ENCODE data around the gene SP110. TPM values are rescaled to one million over a fixed set of nuclear protein-coding genes. Genes with fewer than 3 reads are reported as not detected.

Gene SP110
- total RNA-seq, 1 experiment from 2014 or later = 60.6 TPM

DNA sequence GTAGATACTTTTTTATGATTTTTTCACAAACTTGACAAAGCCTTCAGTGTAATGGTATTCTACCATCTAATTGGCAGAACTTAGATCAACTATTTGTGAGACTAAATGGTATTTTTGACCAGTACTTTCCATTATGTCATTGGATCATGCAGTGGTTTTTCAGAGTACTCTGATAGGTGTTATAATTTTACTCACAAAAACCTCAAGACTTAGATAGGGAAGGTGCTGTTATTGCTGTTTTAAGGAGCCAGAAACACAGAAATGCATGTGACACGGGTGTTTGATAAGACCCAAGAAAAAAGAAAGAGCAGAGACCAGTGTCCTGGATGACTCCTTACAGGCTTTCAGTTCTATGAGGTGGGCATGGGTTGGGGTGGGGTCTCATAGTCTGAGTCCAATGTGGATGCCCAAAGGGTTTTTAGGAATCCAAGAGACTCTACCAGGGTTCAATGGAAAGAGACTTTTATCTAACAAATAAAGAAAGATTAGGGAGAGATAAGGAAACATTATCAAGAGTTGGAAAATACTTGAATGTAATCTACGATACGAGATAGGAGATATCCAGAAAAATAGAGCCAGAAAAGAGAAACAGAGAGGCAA, 37.0 kb upstream of the SP110 start:
- Histone ChIP-seq H3K36me3 (ENCODE audit: insufficient read depth, low read length) (no peaks in the 10 kb centered on the region), H3K4me3 (ENCODE audit: low read length) (no peak overlapping the region), H3K4me2 (ENCODE audit: low read depth, low read length, poor library complexity, severe bottlenecking) (no peak overlapping the region), H3K9me3 (ENCODE audit: low read length) (no peaks in the 10 kb centered on the region), H3K27ac (ENCODE audit: low read length) (no peak overlapping the region), H3K27me3 (ENCODE audit: low read length) (no peaks in the 10 kb centered on the region), H2AFZ (ENCODE audit: low read length) (no peak overlapping the region), H3K9me2 (replicated peaks; ENCODE audit: insufficient read depth, low read length) (no peaks in the 10 kb centered on the region), H3K4me1 (ENCODE audit: low read length) (no peaks in the 10 kb centered on the region), H3K9ac (ENCODE audit: low read length) (no peak overlapping the region), H3K79me2 (ENCODE audit: low read length) (no peaks in the 10 kb centered on the region), H4K20me1 (ENCODE audit: insufficient read depth, low read depth, low read length) (no peaks in the 10 kb centered on the region)
- no peak for DNase-seq

DNA sequence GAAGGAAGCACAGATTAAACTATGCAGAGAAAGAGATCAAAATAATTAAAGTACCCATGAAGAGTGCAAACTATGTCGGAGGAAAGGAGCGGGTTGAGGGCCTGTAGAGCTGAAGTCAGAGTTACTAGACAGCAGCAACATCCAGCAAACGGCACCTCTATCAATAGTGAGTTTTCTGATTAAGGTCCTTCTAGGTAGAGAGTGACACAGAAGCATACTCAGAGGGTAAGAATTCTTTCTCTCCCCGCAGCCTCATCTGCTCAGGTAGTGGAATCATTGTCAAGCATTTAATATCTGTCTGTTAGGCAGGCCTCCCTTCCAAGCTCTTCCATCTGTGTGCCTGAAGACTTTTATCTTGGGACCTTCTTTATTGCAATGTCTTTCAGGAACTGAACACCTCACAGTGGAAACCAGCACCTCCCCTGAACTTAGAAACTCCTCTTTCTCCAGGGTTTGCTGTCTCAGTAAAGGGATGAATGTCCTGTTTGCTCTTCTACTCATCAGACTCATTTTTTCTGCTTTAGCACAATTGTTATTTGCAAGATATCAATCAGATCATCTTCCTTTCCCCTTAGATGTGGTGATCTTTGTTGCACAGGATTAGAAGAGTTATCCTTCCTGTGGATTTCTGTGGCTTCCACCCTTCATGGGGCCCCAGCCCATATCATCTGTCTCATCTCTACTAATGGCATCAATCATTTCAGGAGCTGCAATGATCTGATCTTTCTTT, 34.5 kb upstream of the SP110 start:
- Histone ChIP-seq H3K9ac (ENCODE audit: low read length) (no peak overlapping the region), H3K9me2 (replicated peaks; ENCODE audit: insufficient read depth, low read length) (no peaks in the 10 kb centered on the region), H2AFZ (ENCODE audit: low read length) (no peak overlapping the region), H3K4me3 (ENCODE audit: low read length) (no peak overlapping the region), H4K20me1 (ENCODE audit: insufficient read depth, low read depth, low read length) (no peaks in the 10 kb centered on the region), H3K4me1 (ENCODE audit: low read length) (no peaks in the 10 kb centered on the region), H3K36me3 (ENCODE audit: insufficient read depth, low read length) (no peaks in the 10 kb centered on the region), H3K4me2 (ENCODE audit: low read depth, low read length, poor library complexity, severe bottlenecking) (no peak overlapping the region), H3K9me3 (ENCODE audit: low read length) (no peaks in the 10 kb centered on the region), H3K27ac (ENCODE audit: low read length) (no peak overlapping the region), H3K79me2 (ENCODE audit: low read length) (no peaks in the 10 kb centered on the region), H3K27me3 (ENCODE audit: low read length) (no peaks in the 10 kb centered on the region)
- DNase-seq = no peak

DNA sequence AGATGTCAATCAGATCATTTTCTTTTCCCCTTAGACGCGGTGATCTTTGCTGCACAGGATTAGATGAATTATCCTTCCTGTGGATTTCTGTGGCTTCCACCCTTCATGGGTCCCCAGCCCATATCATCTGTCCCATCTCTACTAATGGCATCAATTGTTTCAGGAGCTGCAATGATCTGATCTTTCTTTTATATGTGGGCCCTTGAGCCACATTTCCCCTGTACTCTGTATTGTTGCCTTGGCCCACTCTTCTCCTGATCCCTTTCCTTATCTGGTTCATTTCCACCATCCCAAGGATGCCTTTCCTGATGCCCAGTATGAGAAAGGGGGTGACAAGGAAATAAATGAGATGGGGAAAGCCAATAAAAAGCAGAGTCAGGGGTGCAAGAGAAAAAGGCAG, 30.4 kb upstream of the SP110 start:
- H3K27me3 ChIP-seq (ENCODE audit: low read length) = no peaks in the 10 kb centered on the region
- H3K36me3 ChIP-seq (ENCODE audit: insufficient read depth, low read length) = no peaks in the 10 kb centered on the region
- H3K9ac ChIP-seq (ENCODE audit: low read length) = no peak overlapping the region
- no peak overlapping the region for H3K4me3 ChIP-seq (ENCODE audit: low read length)
- no peak overlapping the region for H2AFZ ChIP-seq (ENCODE audit: low read length)
- H3K4me2 ChIP-seq (ENCODE audit: low read depth, low read length, poor library complexity, severe bottlenecking) = no peak overlapping the region
- no peaks in the 10 kb centered on the region for H3K4me1 ChIP-seq (ENCODE audit: low read length)
- no peaks in the 10 kb centered on the region for H3K9me3 ChIP-seq (ENCODE audit: low read length)
- no peak overlapping the region for H3K27ac ChIP-seq (ENCODE audit: low read length)
- DNase-seq = no peak
- no peaks in the 10 kb centered on the region for H4K20me1 ChIP-seq (ENCODE audit: insufficient read depth, low read depth, low read length)
- H3K79me2 ChIP-seq (ENCODE audit: low read length) = no peaks in the 10 kb centered on the region
- no peaks in the 10 kb centered on the region for H3K9me2 ChIP-seq (replicated peaks; ENCODE audit: insufficient read depth, low read length)

DNA sequence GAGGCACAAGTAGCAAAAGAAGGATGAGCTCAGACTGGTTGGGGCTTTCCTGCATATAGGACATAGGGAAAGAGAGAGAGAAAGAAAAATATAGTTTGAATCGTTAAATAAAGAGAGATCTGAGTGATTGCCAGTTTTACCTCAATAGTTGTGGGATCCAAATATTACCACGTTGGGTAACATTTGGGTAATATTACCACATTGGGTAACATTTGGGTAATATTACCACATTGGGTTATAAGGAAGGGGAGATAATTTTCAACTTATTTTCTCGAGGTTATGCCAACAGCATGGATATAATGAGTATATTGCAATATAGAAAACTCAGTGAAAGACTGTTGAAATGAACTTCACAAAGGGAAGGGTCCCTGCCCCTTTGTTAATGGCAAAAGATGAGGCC, 26.4 kb upstream of the SP110 start:
- no peaks in the 10 kb centered on the region for H3K36me3 ChIP-seq (ENCODE audit: insufficient read depth, low read length)
- no peak overlapping the region for H3K4me2 ChIP-seq (ENCODE audit: low read depth, low read length, poor library complexity, severe bottlenecking)

DNA sequence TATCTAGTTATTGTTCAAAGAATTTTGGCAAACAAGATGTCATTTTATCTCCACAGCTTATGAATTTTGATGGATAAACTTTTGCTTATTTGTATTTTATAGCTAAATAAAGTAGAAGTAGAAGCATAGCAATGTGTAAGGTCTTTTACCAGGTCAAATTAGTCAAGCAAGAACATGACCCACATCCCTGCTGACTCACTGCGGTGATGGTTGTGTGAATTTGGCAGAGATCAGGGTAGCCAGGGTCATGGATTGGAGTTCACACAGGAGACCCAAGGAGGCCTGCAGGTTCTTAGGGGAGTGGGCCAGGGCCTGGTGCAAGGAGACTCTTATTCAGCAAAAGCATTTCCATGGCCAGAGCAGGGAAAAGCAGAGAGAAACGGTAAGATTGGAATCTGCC, 24.4 kb upstream of the SP110 start:
- no peak for DNase-seq
- H3K27ac ChIP-seq (ENCODE audit: low read length) = no peak overlapping the region
- no peaks in the 10 kb centered on the region for H3K9me2 ChIP-seq (replicated peaks; ENCODE audit: insufficient read depth, low read length)
- H3K27me3 ChIP-seq (ENCODE audit: low read length) = no peaks in the 10 kb centered on the region
- H2AFZ ChIP-seq (ENCODE audit: low read length) = no peak overlapping the region
- H3K4me3 ChIP-seq (ENCODE audit: low read length) = no peak overlapping the region
- no peaks in the 10 kb centered on the region for H3K79me2 ChIP-seq (ENCODE audit: low read length)
- H3K9me3 ChIP-seq (ENCODE audit: low read length) = no peaks in the 10 kb centered on the region
- no peaks in the 10 kb centered on the region for H3K4me1 ChIP-seq (ENCODE audit: low read length)
- H4K20me1 ChIP-seq (ENCODE audit: insufficient read depth, low read depth, low read length) = no peaks in the 10 kb centered on the region
- H3K36me3 ChIP-seq (ENCODE audit: insufficient read depth, low read length) = peaks cover 6% of the 10 kb centered on the region; the same call in 1 of the 2 replicates
- H3K9ac ChIP-seq (ENCODE audit: low read length) = no peak overlapping the region
- no peak overlapping the region for H3K4me2 ChIP-seq (ENCODE audit: low read depth, low read length, poor library complexity, severe bottlenecking)

More for the DNA sequence above, 26.4 kb upstream of the SP110 start:
- H3K79me2 ChIP-seq (ENCODE audit: low read length) = no peaks in the 10 kb centered on the region
- H3K9ac ChIP-seq (ENCODE audit: low read length) = no peak overlapping the region
- no peaks in the 10 kb centered on the region for H3K27me3 ChIP-seq (ENCODE audit: low read length)
- no peaks in the 10 kb centered on the region for H4K20me1 ChIP-seq (ENCODE audit: insufficient read depth, low read depth, low read length)
- H2AFZ ChIP-seq (ENCODE audit: low read length) = no peak overlapping the region
- DNase-seq = no peak
- no peak overlapping the region for H3K4me3 ChIP-seq (ENCODE audit: low read length)
- no peak overlapping the region for H3K27ac ChIP-seq (ENCODE audit: low read length)
- H3K4me1 ChIP-seq (ENCODE audit: low read length) = no peaks in the 10 kb centered on the region
- no peaks in the 10 kb centered on the region for H3K9me2 ChIP-seq (replicated peaks; ENCODE audit: insufficient read depth, low read length)
- no peaks in the 10 kb centered on the region for H3K9me3 ChIP-seq (ENCODE audit: low read length)

DNA sequence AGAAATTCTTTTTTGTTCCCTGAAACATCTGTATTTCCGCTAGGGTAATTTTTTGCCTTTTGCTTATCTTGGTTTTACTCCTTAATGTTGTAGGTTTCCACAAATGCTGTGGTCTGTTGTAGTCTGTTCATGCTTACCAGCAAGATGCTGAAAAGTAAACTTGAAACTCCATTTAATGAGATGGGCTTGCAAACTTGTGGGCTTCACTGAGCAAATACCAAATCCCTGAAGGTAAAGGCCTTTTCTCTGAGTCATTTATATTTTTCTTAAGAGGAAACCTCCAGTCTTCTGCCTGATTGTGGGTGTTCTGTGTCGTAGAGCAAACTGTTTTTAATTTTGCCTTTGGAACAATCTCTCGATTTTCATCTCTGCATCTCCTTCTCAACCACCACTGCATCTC, 15.1 kb upstream of the SP110 start:
- Histone ChIP-seq H3K79me2 (ENCODE audit: low read length) (no peaks in the 10 kb centered on the region), H3K27ac (ENCODE audit: low read length) (no peak overlapping the region), H3K27me3 (ENCODE audit: low read length) (no peaks in the 10 kb centered on the region), H3K9me2 (replicated peaks; ENCODE audit: insufficient read depth, low read length) (no peaks in the 10 kb centered on the region), H3K4me2 (ENCODE audit: low read depth, low read length, poor library complexity, severe bottlenecking) (no peak overlapping the region), H3K4me1 (ENCODE audit: low read length) (no peaks in the 10 kb centered on the region), H3K4me3 (ENCODE audit: low read length) (no peak overlapping the region), H3K36me3 (ENCODE audit: insufficient read depth, low read length) (peaks cover 16% of the 10 kb centered on the region), H2AFZ (ENCODE audit: low read length) (no peak overlapping the region), H3K9me3 (ENCODE audit: low read length) (peaks cover 20% of the 10 kb centered on the region), H3K9ac (ENCODE audit: low read length) (no peak overlapping the region), H4K20me1 (ENCODE audit: insufficient read depth, low read depth, low read length) (no peaks in the 10 kb centered on the region)
- no peak for DNase-seq

DNA sequence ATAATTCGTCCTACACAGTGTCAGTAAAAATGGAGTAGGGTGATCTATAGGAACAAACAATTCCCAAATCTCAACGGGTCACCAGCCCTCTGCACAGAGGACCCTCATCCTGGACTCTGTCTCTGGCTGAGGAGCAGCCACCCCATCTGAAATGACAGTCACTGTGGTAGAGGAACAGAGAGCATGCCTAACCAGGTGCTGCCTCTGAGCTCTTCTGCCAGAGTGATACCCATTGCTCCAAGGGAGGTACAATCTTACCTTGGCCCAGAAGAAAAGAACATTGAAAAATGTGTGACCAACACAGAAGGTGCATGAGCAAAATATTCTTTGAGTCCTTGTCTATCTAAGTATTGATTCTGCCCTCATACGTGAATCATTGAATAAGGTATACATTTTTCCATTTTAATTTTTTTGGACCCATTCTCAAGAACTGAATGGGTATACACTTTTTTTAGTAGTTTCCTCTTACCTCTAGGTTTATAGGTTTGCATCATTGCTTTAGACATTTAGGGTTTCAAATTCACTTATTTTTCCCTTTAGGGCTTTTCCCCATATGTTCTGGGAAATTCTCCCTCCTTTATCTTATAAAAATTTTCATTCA, 14.4 kb upstream of the SP110 start:
- H4K20me1 ChIP-seq (ENCODE audit: insufficient read depth, low read depth, low read length) = no peaks in the 10 kb centered on the region
- H3K27ac ChIP-seq (ENCODE audit: low read length) = no peak overlapping the region
- no peak overlapping the region for H3K9ac ChIP-seq (ENCODE audit: low read length)
- no peaks in the 10 kb centered on the region for H3K9me2 ChIP-seq (replicated peaks; ENCODE audit: insufficient read depth, low read length)
- H3K4me3 ChIP-seq (ENCODE audit: low read length) = no peak overlapping the region
- H3K4me1 ChIP-seq (ENCODE audit: low read length) = no peaks in the 10 kb centered on the region
- H3K36me3 ChIP-seq (ENCODE audit: insufficient read depth, low read length) = peaks cover 18% of the 10 kb centered on the region
- H3K9me3 ChIP-seq (ENCODE audit: low read length) = peaks cover 21% of the 10 kb centered on the region
- H2AFZ ChIP-seq (ENCODE audit: low read length) = no peak overlapping the region
- no peak for DNase-seq
- no peaks in the 10 kb centered on the region for H3K27me3 ChIP-seq (ENCODE audit: low read length)
- no peak overlapping the region for H3K4me2 ChIP-seq (ENCODE audit: low read depth, low read length, poor library complexity, severe bottlenecking)
- no peaks in the 10 kb centered on the region for H3K79me2 ChIP-seq (ENCODE audit: low read length)

DNA sequence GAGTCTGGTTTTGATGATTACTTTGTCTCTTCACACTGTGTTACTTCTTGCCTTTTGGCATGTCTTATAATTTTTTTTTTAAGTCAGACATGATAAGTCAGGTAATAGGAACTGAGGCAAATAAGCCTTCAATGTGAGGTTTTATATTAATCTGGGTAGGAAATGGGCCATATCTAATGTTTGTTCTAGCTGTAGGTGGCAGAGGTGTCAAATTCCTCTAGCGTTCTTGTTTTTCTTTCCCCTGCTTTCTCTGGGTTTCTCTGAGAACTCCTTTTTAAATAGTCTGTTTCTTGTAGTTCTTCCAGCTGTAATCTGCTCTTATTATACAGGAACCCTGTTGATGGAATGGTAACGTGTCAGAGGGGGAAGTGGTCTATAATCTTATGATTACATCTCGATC, 11.5 kb upstream of the SP110 start:
- DNase-seq = no peak
- Histone ChIP-seq H3K27me3 (ENCODE audit: low read length) (no peaks in the 10 kb centered on the region), H3K36me3 (ENCODE audit: insufficient read depth, low read length) (peaks cover 15% of the 10 kb centered on the region), H3K27ac (ENCODE audit: low read length) (no peak overlapping the region), H4K20me1 (ENCODE audit: insufficient read depth, low read depth, low read length) (no peaks in the 10 kb centered on the region), H3K4me1 (ENCODE audit: low read length) (peaks cover 19% of the 10 kb centered on the region), H3K79me2 (ENCODE audit: low read length) (no peaks in the 10 kb centered on the region), H3K4me3 (ENCODE audit: low read length) (no peak overlapping the region), H2AFZ (ENCODE audit: low read length) (no peak overlapping the region), H3K9me2 (replicated peaks; ENCODE audit: insufficient read depth, low read length) (no peaks in the 10 kb centered on the region), H3K9me3 (ENCODE audit: low read length) (peaks cover 21% of the 10 kb centered on the region), H3K9ac (ENCODE audit: low read length) (no peak overlapping the region), H3K4me2 (ENCODE audit: low read depth, low read length, poor library complexity, severe bottlenecking) (no peak overlapping the region)

Measured in Karpas-422 (cell line).